H1 (cell line): ENCODE data around the gene FOXF1. TPM values are rescaled to one million over a fixed set of nuclear protein-coding genes. Genes with fewer than 3 reads are reported as not detected.

ENCODE experiments used
- CTCF ChIA-PET: fragments of 300-600 bp; sonication (Branson Sonifier 250); formaldehyde crosslinking; loops from one replicate; lab custom pipeline; 2021; ENCODE audit not compliant: partially characterized antibody; lab: Charles Lee
- POLR2A ChIA-PET: fragments of 300-600 bp; sonication (Branson Sonifier 250); formaldehyde crosslinking; loops from one replicate; lab custom pipeline; 2021; ENCODE audit warnings: inconsistent platforms; ENCODE audit not compliant: partially characterized antibody; lab: Charles Lee
- DNase-seq, 2 experiments: peaks; one replicate each; pipeline versions ENCODE4 v3.0.0 to v3.0.0-alpha.2; 2010 to 2022; ENCODE audit warnings: low spot score in 2 of 2, low read depth in 1 of 2, mixed read lengths in 1 of 2
- FAIRE-seq: peaks from 2 replicates; lab custom pipeline; 2011; peaks lifted over from hg19 to GRCh38; lab: Jason Lieb, UNC
- H2AFZ ChIP-seq: 2 replicates; pipeline ENCODE4 v1.8.1; 2012; ENCODE audit warnings: low read length, inconsistent platforms
- H2AK5ac ChIP-seq: 2 replicates; pipeline ENCODE4 v1.6.1; 2013; ENCODE audit warnings: low read depth, low read length
- H2BK120ac ChIP-seq: replicated peaks from 2 replicates; pipeline ENCODE3; 2013; ENCODE audit warnings: low read depth, low read length, inconsistent platforms
- H2BK12ac ChIP-seq: 2 replicates; pipeline ENCODE4 v1.6.1; 2013; ENCODE audit warnings: low read depth, low read length
- H2BK15ac ChIP-seq: 2 replicates; pipeline ENCODE4 v1.6.1; 2013; ENCODE audit warnings: low read length
- H2BK20ac ChIP-seq: 2 replicates; pipeline ENCODE4 v1.6.1; 2013; ENCODE audit warnings: low read length
- H2BK5ac ChIP-seq: 2 replicates; pipeline ENCODE4 v1.6.1; 2013; ENCODE audit warnings: low read depth, low read length
- H3K14ac ChIP-seq: 2 replicates; pipeline ENCODE4 v1.6.1; 2013; ENCODE audit warnings: inconsistent platforms; ENCODE audit not compliant: insufficient read length
- H3K18ac ChIP-seq: 2 replicates; pipeline ENCODE4 v1.6.1; 2013; ENCODE audit warnings: low read length; ENCODE audit errors: extremely low read depth
- H3K23ac ChIP-seq: 2 replicates; pipeline ENCODE4 v1.6.1; 2013; ENCODE audit warnings: inconsistent platforms; ENCODE audit not compliant: insufficient read length
- H3K23me2 ChIP-seq: 2 replicates; pipeline ENCODE4 v1.6.1; 2013; ENCODE audit warnings: low read depth, low read length
- H3K27ac ChIP-seq: 2 replicates; pipeline ENCODE4 v1.6.1; 2011; ENCODE audit warnings: low read depth, low read length, inconsistent platforms
- H3K27me3 ChIP-seq, 4 experiments: replicated peaks in 1 of 4; 1 replicate in 1 of 4; 2 replicates in 3 of 4; pipeline versions ENCODE4 v1.6.1 to v1.8.1; 2011 to 2013; ENCODE audit warnings: low read length in 3 of 4, mild to moderate bottlenecking in 3 of 4, inconsistent platforms in 2 of 4, mixed read lengths in 2 of 4, moderate library complexity in 1 of 4; ENCODE audit not compliant: control insufficient read depth in 3 of 4, insufficient read depth in 3 of 4; ENCODE audit errors: extremely low read depth in 1 of 4
- H3K36me3 ChIP-seq, 4 experiments: 2 replicates each; pipeline versions ENCODE4 v1.6.1 to v1.8.1; 2011 to 2013; ENCODE audit warnings: mild to moderate bottlenecking in 4 of 4, low read length in 3 of 4, moderate library complexity in 2 of 4, control low read depth in 1 of 4, inconsistent platforms in 1 of 4; ENCODE audit not compliant: insufficient read depth in 4 of 4, control insufficient read depth in 2 of 4
- H3K4ac ChIP-seq: replicated peaks from 2 replicates; pipeline ENCODE3; 2013; ENCODE audit warnings: low read length, low read depth, mixed read lengths, inconsistent platforms; ENCODE audit not compliant: insufficient read length
- H3K4me1 ChIP-seq, 4 experiments: replicated peaks in 1 of 4; 1 replicate in 1 of 4; 2 replicates in 3 of 4; pipeline versions ENCODE4 v1.6.1 to v1.8.1; 2011 to 2013; ENCODE audit warnings: low read length in 3 of 4, inconsistent platforms in 2 of 4, mixed read lengths in 1 of 4; ENCODE audit not compliant: insufficient read depth in 4 of 4, control insufficient read depth in 3 of 4
- H3K4me2 ChIP-seq, 2 experiments: 2 replicates each; pipeline versions ENCODE4 v1.6.1 to v1.8.1; 2011 to 2013; ENCODE audit warnings: low read depth in 2 of 2, low read length in 2 of 2, control low read depth in 1 of 2, inconsistent platforms in 1 of 2, mild to moderate bottlenecking in 1 of 2; ENCODE audit not compliant: insufficient read depth in 1 of 2
- H3K4me3 ChIP-seq, 4 experiments: fragments of 200-600, 300-600 bp in 1 of 4; sonication (generic), shearing (Covaris generic), sonication (Bioruptor Twin) in 1 of 4; 2 replicates each; pipeline versions ENCODE4 v1.5.1 to v1.8.1; 2011 to 2016; ENCODE audit warnings: low read length in 4 of 4, low read depth in 3 of 4, control low read depth in 2 of 4, inconsistent platforms in 2 of 4, mild to moderate bottlenecking in 2 of 4, mixed read lengths in 1 of 4, moderate library complexity in 1 of 4; ENCODE audit not compliant: insufficient read depth in 2 of 4; ENCODE audit errors: extremely low read depth in 1 of 4
- H3K56ac ChIP-seq: replicated peaks from 2 replicates; pipeline ENCODE3; 2013; ENCODE audit warnings: low read depth, mild to moderate bottlenecking, mixed read lengths, low read length, inconsistent platforms; ENCODE audit not compliant: insufficient read length
- H3K79me1 ChIP-seq: 2 replicates; pipeline ENCODE4 v1.6.1; 2013; ENCODE audit warnings: low read depth, low read length, control low read depth
- H3K79me2 ChIP-seq, 2 experiments: 2 replicates each; pipeline versions ENCODE4 v1.6.1 to v1.8.1; 2012 to 2013; ENCODE audit warnings: low read length in 2 of 2, mild to moderate bottlenecking in 2 of 2, inconsistent platforms in 1 of 2; ENCODE audit not compliant: insufficient read depth in 2 of 2, control insufficient read depth in 1 of 2
- H3K9ac ChIP-seq, 4 experiments: replicated peaks in 1 of 4; 1 replicate in 1 of 4; 2 replicates in 3 of 4; pipeline versions ENCODE4 v1.6.1 to v1.8.1; 2011 to 2013; ENCODE audit warnings: low read depth in 3 of 4, low read length in 3 of 4, control low read depth in 2 of 4, mild to moderate bottlenecking in 2 of 4, moderate library complexity in 2 of 4, inconsistent platforms in 1 of 4; ENCODE audit errors: extremely low read depth in 1 of 4
- H3K9me3 ChIP-seq, 2 experiments: 2 replicates each; pipeline versions ENCODE4 v1.6.1 to v1.8.1; 2012 to 2013; ENCODE audit warnings: mild to moderate bottlenecking in 2 of 2, moderate library complexity in 2 of 2, control low read depth in 1 of 2, inconsistent platforms in 1 of 2, low read depth in 1 of 2, low read length in 1 of 2, mixed read lengths in 1 of 2; ENCODE audit not compliant: insufficient read depth in 2 of 2
- H4K20me1 ChIP-seq, 2 experiments: replicated peaks in 1 of 2; 2 replicates each; pipeline versions ENCODE3 to v1.8.1; 2011 to 2013; ENCODE audit warnings: inconsistent platforms in 2 of 2, low read length in 2 of 2, mild to moderate bottlenecking in 1 of 2; ENCODE audit not compliant: insufficient read depth in 2 of 2, control insufficient read depth in 1 of 2
- H4K5ac ChIP-seq: 2 replicates; pipeline ENCODE4 v1.6.1; 2013; ENCODE audit warnings: low read length, low read depth, mixed read lengths, inconsistent platforms; ENCODE audit not compliant: insufficient read length
- H4K8ac ChIP-seq: 2 replicates; pipeline ENCODE4 v1.8.0; 2013; ENCODE audit warnings: mild to moderate bottlenecking, moderate library complexity, low read length, inconsistent platforms; ENCODE audit not compliant: insufficient read depth; ENCODE audit errors: extremely low read depth
- H4K91ac ChIP-seq: replicated peaks from 2 replicates; pipeline ENCODE3; 2013; ENCODE audit warnings: low read length, mixed read lengths, inconsistent platforms; ENCODE audit not compliant: insufficient read length
- CEBPB ChIP-seq: IDR thresholded peaks from 2 replicates; pipeline ENCODE4 v1.6.1; 2012; ENCODE audit warnings: low read depth, low read length
- EP300 ChIP-seq, 2 experiments: IDR thresholded peaks; 1 replicate in 1 of 2; 2 replicates in 1 of 2; pipeline ENCODE4 v1.6.1; 2011 to 2012; ENCODE audit warnings: low read depth in 2 of 2, low read length in 2 of 2, mild to moderate bottlenecking in 2 of 2, borderline replicate concordance in 1 of 2, inconsistent platforms in 1 of 2, moderate library complexity in 1 of 2
- KDM4A ChIP-seq: IDR thresholded peaks from one replicate; pipeline ENCODE4 v1.7.1; 2012; ENCODE audit warnings: low read depth, mild to moderate bottlenecking, moderate library complexity, low read length, inconsistent platforms; ENCODE audit not compliant: severe bottlenecking
- NRF1 ChIP-seq: IDR thresholded peaks from 2 replicates; pipeline ENCODE4 v1.6.1; 2011; ENCODE audit warnings: mild to moderate bottlenecking, low read depth, low read length, improper control_type of control experiment
- SIX5 ChIP-seq: IDR thresholded peaks from 2 replicates; pipeline ENCODE4 v1.6.1; 2011; ENCODE audit warnings: mild to moderate bottlenecking, low read depth, low read length
- WGBS, 2 experiments: shearing (Covaris generic) in 1 of 2; methylation state at CpG; one replicate each; pipeline versions ENCODE4 v1.1.6 to v1.1.7; 2013 to 2015; ENCODE audit warnings: low lambda C conversion rate in 2 of 2, mixed read lengths in 2 of 2, inconsistent platforms in 1 of 2, low coverage in 1 of 2, missing lambda C conversion rate in 1 of 2; ENCODE audit not compliant: insufficient replicate concordance in 2 of 2, insufficient coverage in 1 of 2, insufficient read length in 1 of 2; ENCODE audit errors: extremely low coverage in 1 of 2, missing lambda C conversion rate in 1 of 2; 5-methylcytosine and 5-hydroxymethylcytosine counted together
- polyA plus RNA-seq, 7 experiments: library from polyadenylated mRNA; depleted of rRNA in 3 of 7; stranded (reverse) in 5 of 7; unstranded in 2 of 7; fragments of >200 nt in 5 of 7; fragments of 200-250 nt in 2 of 7; gene quantifications; 1 replicate in 5 of 7; 2 replicates in 1 of 7; 4 replicates in 1 of 7; pipeline versions ENCODE4 v1.2.1 to v1.2.3, GENCODE V29; 2011 to 2013; ENCODE audit warnings: missing spikeins in 2 of 7, mixed read lengths in 2 of 7
- total RNA-seq: library from RNA; stranded (reverse); fragmentation: NEBNext Ultra II Directional; extraction: Animal tissue kit (Norgen Biotek cat#: 25700); gene quantifications from 2 replicates; pipeline ENCODE4 v1.2.1, GENCODE V29; 2021
- TF ChIP-seq, protein P1 (sequence below): IDR thresholded peaks from 2 replicates; pipeline ENCODE4 v1.6.1; 2011; ENCODE audit warnings: low read length, improper control_type of control experiment

FOXF1 gene
- total and polyA plus RNA-seq, 2 of the 8 experiments (the other 6 are each of a cell fraction or from before 2014, with no cell fraction given) = 0.02 TPM; not detected in 1

DNA sequence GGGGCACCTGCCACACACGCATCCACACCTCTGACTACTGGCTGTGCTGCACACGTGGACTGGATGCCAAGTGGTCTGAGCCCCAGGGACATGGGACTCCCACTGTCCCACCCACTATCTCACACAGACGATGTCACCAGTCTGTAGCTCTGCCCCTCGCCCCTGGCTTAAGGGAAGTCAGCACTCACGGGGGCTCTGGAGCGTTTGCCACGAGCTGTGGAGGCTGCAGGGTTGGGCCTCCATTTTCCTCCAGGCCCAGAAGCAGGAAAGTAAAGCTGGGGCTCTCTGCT, 22.1 kb downstream of the FOXF1 start:
- DNase-seq (no peak), FAIRE-seq (no peak)
- Histone ChIP-seq H2AK5ac (no peak overlapping the region), H3K56ac (no peak overlapping the region), H4K8ac (no peak overlapping the region; the same call in 1 of the 2 replicates), H3K9me3 (peaks cover under 1 to 9% of the 10 kb centered on the region in 2 experiments; a peak in 2 of 4 replicates), H3K79me2 (no peaks in the 10 kb centered on the region), H3K14ac (no peak overlapping the region), H2BK120ac (no peak overlapping the region), H3K4ac (no peak overlapping the region), H4K91ac (no peak overlapping the region), H3K79me1 (no peaks in the 10 kb centered on the region), H2AFZ (no peak overlapping the region), H3K23me2 (no peaks in the 10 kb centered on the region), H2BK12ac (no peak overlapping the region), H2BK15ac (no peak overlapping the region), H3K36me3 (peaks cover 0 to under 1% (median 0%) of the 10 kb centered on the region in 4 experiments; a peak in 1 of 8 replicates), H3K4me2 (no peak overlapping the region), H2BK5ac (no peak overlapping the region), H3K4me1 (no peaks in the 10 kb centered on the region), H3K9ac (no peak overlapping the region), H2BK20ac (no peak overlapping the region), H3K27ac (no peak overlapping the region), H4K5ac (no peak overlapping the region), H3K23ac (no peak overlapping the region), H3K18ac (no peak overlapping the region), H3K27me3 (no peaks in the 10 kb centered on the region), H4K20me1 (no peaks in the 10 kb centered on the region), H3K4me3 (no peak overlapping the region)
- ChIA-PET POLR2A (no interaction called here), CTCF (interaction anchor here (0.9 to 2.3 kb wide), 3 partner anchors 12 to 21 kb away, joined by 3 to 8 read pairs (median 8); no protein-coding TSS in a partner anchor)
- no peak for TF ChIP-seq EP300 (IDR thresholded peaks at IDR 0.05; ENCODE audit: borderline replicate concordance in 1 of 2, low read depth in 2 of 2, low read length in 2 of 2)
- TF ChIP-seq, protein P1, sequence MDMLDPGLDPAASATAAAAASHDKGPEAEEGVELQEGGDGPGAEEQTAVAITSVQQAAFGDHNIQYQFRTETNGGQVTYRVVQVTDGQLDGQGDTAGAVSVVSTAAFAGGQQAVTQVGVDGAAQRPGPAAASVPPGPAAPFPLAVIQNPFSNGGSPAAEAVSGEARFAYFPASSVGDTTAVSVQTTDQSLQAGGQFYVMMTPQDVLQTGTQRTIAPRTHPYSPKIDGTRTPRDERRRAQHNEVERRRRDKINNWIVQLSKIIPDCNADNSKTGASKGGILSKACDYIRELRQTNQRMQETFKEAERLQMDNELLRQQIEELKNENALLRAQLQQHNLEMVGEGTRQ = no peak
- TF ChIP-seq NRF1 = no peak
- TF ChIP-seq SIX5 = no peak
- no peak for TF ChIP-seq CEBPB
- TF ChIP-seq KDM4A = no peak
- 85% methylated on average over 7 of the region's 7 CpGs; no CpG with 5 or more reads in 1 of the 2 experiments for WGBS, 2 experiments
